HG03442 (cell line): ENCODE results near the gene TBL3.
"Not testable (repeated sequence)": the region's sequence is repeated elsewhere in the genome, so short reads cannot be mapped to it uniquely, and the experiment has no call there.

Source experiments
- ATAC-seq: cut with Tn5 transposase; IDR thresholded peaks from one replicate; pipeline ENCODE4 v1.9.1; 2021; ENCODE audit warnings: mild to moderate bottlenecking, moderate library complexity; ENCODE audit not compliant: unreplicated experiment

TBL3 gene

GRCh38 chr16:1942810-1943726 is 28.8 kb upstream of the TBL3 start, which contains the start of gene MSRB1:
TSS of gene MSRB1 (minus strand) at chr16:1943199. CDS start at chr16:1943156, 43 bp downstream.
- peak; percentile 86 for ATAC-seq

- no peak for ATAC-seq
Observed at GRCh38 chr16:1944612-1945199, 27.1 kb upstream of the TBL3 start.

DNA sequence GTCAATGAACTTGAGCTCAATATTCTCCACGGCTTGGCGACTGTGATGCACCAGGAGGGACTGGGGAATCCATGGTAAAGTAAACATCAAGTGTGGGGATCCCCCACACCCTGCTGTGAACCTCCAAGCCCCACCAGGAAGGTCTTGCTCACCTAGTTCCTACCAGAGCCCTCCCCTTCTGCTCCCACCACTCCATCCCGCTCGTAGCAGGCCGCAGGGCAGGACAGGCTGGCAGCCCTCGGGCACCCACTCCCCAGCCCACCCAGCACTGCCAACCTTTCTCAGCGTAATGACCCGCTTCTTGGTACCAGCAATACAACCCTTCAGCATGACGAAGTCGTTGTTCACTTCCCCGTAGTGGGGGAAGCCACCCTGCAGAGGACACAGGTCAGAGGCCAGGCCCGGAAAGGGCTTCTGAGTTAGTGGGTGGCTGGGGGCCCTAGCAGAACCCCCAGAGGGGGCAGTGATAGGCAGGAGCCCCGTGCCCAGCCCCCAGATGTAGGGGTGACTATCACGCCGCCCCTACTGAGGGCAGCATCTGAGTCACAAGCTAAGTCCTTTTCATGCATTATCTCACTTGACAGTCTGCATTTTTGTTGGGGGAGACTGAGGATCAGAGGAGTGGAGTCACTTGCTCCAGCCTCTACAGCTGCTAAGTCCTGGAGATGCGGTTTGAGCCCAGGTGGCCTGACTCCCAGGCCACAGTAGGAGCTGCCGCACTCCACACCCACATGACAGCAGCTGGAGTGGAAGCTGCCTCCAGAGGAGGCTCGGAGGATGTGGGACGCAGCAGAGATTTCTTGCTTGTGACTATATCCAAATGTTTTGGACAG is 26.1 kb upstream of the TBL3 start:
- ATAC-seq, result no peak

DNA sequence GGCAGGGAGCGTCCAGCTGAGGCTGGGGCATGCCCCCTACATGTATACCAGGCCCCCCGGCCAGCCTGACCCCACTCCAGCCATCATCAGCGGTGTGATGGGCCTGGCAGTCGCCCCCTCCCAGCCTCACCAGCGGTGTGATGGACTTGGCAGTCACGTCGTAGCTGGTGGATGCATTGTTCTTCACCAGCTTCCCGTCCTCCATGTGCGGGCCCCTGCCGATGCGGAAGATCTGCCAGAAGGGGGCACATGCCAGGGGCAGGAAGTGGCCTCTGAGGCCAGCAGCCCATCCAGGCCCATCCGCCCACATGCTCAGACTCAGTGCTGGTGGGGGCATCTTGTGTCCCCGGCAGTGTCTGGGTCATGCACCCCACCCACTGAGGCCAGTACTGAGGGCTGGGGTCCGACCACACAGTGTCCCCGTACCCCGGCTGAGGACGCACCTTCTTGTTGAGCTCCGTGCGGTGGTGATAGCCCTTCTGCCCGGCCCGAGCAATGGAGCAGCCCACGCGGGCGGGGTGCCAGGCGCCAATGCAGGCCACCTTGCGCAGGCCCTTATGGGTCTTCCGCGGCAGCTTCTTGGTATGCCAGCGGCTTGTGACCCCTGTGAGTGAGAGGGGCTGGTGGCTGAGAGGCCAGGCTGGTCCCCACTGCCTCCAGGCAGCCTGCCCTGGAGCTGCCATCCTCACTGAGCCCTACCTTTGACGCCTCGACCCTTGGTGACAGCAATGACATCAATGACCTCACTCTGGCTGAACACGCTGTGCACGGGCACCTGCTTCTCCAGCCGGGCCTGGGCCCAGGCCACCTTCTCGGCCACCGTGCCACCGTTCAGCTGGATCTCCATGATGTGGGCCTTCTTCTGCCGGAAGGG is 25.1 kb upstream of the TBL3 start:
- ATAC-seq, result no peak

DNA sequence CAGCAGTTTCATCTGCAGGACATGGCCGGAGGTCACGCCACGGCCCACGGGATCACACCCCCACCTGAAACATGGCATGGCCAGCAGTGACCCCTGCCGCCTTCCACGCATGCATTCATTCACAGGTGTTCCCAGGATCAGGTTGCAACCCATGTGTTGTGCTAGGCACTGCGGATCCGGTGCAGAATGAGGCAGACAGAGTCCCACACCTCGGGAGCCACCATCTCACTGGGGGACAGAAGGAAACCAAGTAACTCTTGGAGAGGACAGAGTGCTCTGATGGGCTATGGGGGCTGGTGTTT is 24.5 kb upstream of the TBL3 start:
- no peak for ATAC-seq

- ATAC-seq, result no peak
Observed at GRCh38 chr16:1949507-1949906, 22.3 kb upstream of the TBL3 start.

DNA sequence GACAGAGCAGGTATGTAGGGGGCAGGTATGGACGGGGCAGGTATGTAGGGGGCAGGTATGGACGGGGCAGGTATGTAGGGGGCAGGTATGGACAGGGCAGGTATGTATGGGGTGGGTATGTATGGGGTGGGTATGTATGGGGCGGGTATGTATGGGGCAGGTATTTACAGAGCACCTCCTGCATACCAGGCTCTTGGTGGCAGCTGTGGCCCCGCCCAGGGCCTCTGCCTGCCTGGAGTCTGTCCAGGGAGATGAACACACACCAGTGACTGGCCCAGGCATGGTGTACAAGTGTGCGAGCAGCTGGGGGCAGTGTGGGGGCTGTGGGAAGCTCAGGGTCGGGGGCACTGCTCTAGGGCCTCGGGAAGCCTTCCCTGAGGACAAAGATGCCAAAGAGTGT is 21.8 kb upstream of the TBL3 start:
- no peak for ATAC-seq

- no peak for ATAC-seq
Observed at GRCh38 chr16:1950559-1950958, 21.3 kb upstream of the TBL3 start.

- no peak for ATAC-seq
Observed at GRCh38 chr16:1953734-1954133, 18.1 kb upstream of the TBL3 start.

GRCh38 chr16:1957434-1958142 is 14.3 kb upstream of the TBL3 start:
- not testable (repeated sequence) for ATAC-seq

GRCh38 chr16:1958143-1958491 is 13.7 kb upstream of the TBL3 start:
- ATAC-seq, result not testable (repeated sequence)

DNA sequence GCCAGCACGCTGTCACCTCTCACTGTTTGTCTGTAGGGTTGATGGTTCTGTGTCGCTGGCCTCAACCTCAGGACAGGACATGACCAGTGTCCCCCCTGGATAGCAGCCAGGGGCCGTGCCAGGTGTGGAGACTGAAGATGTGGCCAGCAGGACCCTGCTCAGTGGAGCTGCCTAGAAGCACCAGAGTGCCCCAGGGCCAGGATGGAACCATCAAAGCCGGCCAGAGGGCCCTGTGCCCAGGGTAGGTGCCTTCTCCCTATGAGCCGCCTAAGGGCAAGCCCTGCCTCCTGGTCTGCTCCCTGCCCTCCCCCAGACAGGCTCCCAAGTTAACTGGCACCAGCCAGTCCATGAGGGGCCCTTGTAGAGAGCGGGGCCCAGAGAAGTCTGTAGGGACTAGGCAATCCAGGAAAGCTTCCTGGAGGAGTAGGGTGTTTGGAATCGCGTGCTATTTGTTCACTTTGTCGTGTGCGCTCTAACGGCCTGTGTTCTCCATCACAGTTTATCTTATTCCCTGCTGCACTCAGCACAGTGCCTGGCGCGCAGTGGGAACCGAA is 13.1 kb upstream of the TBL3 start:
- no peak for ATAC-seq

- peak; percentile 70 for ATAC-seq
Observed at GRCh38 chr16:1959269-1960039, 12.4 kb upstream of the TBL3 start, which contains the start of gene NDUFB10. TSS of gene NDUFB10 (plus strand) at chr16:1959538. CDS start at chr16:1959625, 87 bp downstream.

DNA sequence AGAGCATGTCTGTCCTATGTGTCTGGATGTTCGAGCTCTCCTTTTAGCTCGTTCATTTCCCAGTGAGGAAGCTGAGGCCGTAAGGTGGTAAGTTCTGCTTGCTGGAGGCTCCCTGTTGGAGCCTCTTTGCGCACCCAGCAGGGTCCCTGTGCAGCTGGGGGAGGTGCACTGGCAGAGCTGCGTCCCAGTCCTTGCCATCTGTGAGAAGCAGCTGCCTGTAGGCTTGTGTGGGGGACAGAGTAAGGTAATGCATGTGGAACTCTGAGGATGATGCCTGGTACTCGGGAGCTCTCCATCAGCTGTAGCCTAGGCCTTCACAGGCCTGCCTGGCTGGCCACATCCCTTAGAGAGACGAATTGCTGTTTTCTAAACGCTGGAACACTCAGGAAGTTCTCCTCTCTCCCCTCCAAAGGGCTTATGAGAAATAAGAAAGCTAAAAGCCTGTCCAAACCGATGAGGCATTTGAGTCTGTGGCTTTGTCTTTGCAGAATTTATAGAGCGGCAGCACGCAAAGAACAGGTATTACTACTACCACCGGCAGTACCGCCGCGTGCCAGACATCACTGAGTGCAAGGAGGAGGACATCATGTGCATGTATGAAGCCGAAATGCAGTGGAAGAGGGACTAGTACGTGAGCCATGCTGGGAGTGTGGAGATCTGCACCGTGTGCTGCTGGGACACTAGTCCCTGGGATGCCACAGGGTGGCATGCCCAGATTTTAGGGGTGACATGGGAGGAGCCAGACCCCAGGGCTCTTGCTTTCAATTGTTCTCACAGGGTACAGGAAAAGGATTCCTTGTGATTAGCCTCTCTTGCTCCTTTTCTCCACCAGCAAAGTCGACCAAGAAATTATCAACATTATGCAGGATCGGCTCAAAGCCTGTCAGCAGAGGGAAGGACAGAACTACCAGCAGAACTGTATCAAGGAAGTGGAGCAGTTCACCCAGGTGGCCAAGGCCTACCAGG is 10.9 kb upstream of the TBL3 start:
- ATAC-seq, result no peak

DNA sequence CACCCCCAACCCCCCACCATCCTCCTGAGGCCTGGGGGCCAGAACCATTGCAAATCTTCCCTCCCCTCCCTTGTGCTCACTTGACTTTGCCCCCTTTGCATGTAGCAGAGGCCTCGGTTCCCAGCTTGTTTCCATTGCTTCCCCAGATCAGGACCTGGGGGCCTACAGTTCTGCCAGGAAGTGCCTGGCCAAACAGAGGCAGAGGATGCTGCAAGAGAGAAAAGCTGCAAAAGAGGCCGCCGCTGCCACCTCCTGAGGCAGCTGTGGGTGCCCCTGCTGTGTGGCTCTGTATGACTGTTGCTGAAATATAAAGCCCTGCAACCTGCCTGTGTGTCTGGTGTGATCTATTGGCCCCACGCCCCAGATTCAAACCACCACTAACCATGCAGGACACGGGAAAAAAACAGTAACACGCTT is 10.2 kb upstream of the TBL3 start:
- ATAC-seq, result no peak

GRCh38 chr16:1962161-1963153 is 9.4 kb upstream of the TBL3 start:
- not testable (repeated sequence) for ATAC-seq
